KOPT-K1 (cell line): Measurements from ENCODE around the gene RAB3A.
"Not testable (repeated sequence)": the region's sequence is repeated elsewhere in the genome, so short reads cannot be mapped to it uniquely, and the experiment has no call there.

Experiments used
- H3K27ac ChIP-seq: fragments of 200-600 bp; sonication (generic); 2 replicates; pipeline ENCODE4 v1.5.1; 2016; ENCODE audit warnings: antibody characterized with exemption, mild to moderate bottlenecking, low read depth, low read length; ENCODE audit not compliant: poor library complexity, severe bottlenecking
- H3K36me3 ChIP-seq: fragments of 200-600 bp; sonication (generic); 2 replicates; pipeline ENCODE4 v1.5.1; 2017; ENCODE audit warnings: antibody characterized with exemption, mild to moderate bottlenecking, low read length, moderate library complexity; ENCODE audit not compliant: insufficient read depth
- H3K9me3 ChIP-seq: fragments of 200-600 bp; sonication (generic); 2 replicates; pipeline ENCODE4 v1.5.1; 2017; ENCODE audit warnings: antibody characterized with exemption, low read length, mild to moderate bottlenecking; ENCODE audit not compliant: insufficient read depth, poor library complexity, severe bottlenecking

RAB3A gene

DNA sequence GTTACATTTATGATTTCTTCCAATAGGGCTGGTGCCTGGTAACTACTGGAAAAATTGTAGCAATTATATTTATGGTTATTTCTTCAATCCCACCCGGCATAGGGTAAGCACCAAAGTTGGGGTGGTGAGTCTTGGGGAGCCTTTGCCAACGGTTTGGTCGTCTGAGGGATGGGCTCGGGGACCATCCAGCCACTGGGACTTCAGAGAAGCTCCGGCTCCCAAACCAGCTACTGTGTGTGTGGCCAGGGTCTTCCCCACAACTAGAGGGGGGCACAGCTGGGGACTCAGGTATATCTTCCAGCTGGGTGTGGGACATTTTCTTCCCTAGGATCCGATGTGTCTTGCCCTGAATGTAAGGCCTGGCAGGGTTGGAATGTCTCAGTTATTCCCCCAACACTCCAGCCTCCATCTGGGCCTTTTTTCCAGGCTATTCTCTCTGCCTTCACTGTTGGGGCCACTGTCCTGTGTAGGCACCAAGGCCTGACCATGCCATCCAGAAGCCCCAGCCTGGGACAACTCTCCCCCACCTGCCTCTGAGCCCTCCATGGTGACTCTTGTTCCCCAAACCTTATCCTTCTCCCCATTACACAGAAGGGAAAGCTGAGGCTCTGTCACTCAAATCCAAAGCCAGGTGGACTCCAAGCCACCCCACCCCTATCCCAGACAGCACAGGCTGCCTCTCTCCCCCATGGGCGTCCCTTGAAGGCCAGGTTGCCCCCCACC is 31.4 kb downstream of the RAB3A start:
- Histone ChIP-seq H3K27ac (no peak overlapping the region), H3K9me3 (no peaks in the 10 kb centered on the region), H3K36me3 (peaks cover 23% of the 10 kb centered on the region; the same call in 1 of the 2 replicates)

GRCh38 chr19:18171605-18172327 is 32.1 kb downstream of the RAB3A start:
- H3K36me3 ChIP-seq: peaks cover 30% of the 10 kb centered on the region
- H3K9me3 ChIP-seq: no peaks in the 10 kb centered on the region
- H3K27ac ChIP-seq: no peak overlapping the region

GRCh38 chr19:18170714-18171255 is 33.1 kb downstream of the RAB3A start:
- H3K9me3 ChIP-seq: no peaks in the 10 kb centered on the region
- H3K36me3 ChIP-seq: peaks cover 40% of the 10 kb centered on the region
- H3K27ac ChIP-seq: no peak overlapping the region

GRCh38 chr19:18168673-18169381 is 35.0 kb downstream of the RAB3A start:
- H3K36me3 ChIP-seq: peaks cover 46% of the 10 kb centered on the region
- H3K9me3 ChIP-seq: no peaks in the 10 kb centered on the region
- H3K27ac ChIP-seq: no peak overlapping the region

GRCh38 chr19:18167975-18168645 is 35.7 kb downstream of the RAB3A start:
- H3K27ac ChIP-seq: no peak overlapping the region
- H3K9me3 ChIP-seq: no peaks in the 10 kb centered on the region
- peaks cover 53% of the 10 kb centered on the region for H3K36me3 ChIP-seq

DNA sequence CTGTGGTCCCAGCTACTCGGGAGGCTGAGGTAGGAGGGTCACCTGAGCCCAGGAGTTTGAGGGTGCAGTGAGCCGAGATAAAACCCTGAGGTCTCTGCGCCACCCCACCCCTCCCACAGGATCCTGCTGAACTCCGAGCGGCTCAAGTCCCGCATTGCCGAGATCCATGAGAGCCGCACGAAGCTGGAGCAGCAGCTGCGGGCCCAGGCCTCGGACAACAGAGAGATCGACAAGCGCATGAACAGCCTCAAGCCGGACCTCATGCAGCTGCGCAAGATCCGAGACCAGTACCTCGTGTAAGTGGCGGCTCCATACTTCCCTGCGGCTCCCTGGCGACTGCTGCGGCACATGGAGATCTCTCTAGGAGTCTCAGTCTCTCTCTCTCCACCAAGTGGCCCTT is 36.8 kb downstream of the RAB3A start:
- no peaks in the 10 kb centered on the region for H3K9me3 ChIP-seq
- peaks cover 62% of the 10 kb centered on the region for H3K36me3 ChIP-seq
- H3K27ac ChIP-seq: no peak overlapping the region

GRCh38 chr19:18165794-18166544 is 37.9 kb downstream of the RAB3A start:
- H3K27ac ChIP-seq: no peak overlapping the region
- peaks cover 66% of the 10 kb centered on the region for H3K36me3 ChIP-seq
- no peaks in the 10 kb centered on the region for H3K9me3 ChIP-seq

- no peaks in the 10 kb centered on the region for H3K9me3 ChIP-seq
- peaks cover 58% of the 10 kb centered on the region for H3K36me3 ChIP-seq
- no peak overlapping the region for H3K27ac ChIP-seq
Observed at GRCh38 chr19:18164072-18164471, 39.8 kb downstream of the RAB3A start.

- Histone ChIP-seq H3K9me3 (no peaks in the 10 kb centered on the region), H3K27ac (no peak overlapping the region), H3K36me3 (peaks cover 38% of the 10 kb centered on the region)
Observed at GRCh38 chr19:18161636-18162002, 42.2 kb downstream of the RAB3A start.

DNA sequence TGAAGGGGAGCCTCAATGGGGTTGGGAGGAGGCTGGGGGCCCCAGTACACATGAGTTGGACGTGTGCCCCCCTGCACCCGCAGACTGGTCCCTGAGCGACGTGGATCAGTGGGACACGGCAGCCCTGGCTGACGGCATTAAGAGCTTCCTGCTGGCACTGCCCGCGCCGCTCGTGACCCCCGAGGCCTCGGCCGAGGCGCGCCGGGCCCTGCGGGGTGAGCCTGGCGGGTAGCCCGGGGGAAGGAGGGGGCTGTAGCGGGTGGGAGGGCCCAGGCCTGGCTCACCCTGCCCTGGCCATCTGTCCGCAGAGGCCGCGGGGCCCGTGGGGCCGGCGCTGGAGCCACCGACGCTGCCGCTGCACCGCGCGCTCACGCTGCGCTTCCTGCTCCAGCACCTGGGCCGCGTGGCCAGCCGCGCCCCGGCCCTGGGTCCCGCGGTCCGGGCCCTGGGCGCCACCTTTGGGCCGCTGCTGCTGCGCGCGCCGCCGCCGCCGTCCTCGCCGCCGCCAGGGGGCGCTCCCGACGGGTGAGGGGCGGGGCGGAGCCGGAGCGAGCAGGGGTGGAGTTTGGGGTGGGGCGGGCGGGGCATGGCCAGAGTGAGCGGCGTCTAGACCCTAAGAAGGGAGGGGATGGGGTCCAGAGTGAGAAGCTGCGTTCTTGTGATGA is 42.7 kb downstream of the RAB3A start:
- peaks cover 38% of the 10 kb centered on the region for H3K36me3 ChIP-seq
- no peaks in the 10 kb centered on the region for H3K9me3 ChIP-seq
- peak overlapping the region; percentile 57 for H3K27ac ChIP-seq

DNA sequence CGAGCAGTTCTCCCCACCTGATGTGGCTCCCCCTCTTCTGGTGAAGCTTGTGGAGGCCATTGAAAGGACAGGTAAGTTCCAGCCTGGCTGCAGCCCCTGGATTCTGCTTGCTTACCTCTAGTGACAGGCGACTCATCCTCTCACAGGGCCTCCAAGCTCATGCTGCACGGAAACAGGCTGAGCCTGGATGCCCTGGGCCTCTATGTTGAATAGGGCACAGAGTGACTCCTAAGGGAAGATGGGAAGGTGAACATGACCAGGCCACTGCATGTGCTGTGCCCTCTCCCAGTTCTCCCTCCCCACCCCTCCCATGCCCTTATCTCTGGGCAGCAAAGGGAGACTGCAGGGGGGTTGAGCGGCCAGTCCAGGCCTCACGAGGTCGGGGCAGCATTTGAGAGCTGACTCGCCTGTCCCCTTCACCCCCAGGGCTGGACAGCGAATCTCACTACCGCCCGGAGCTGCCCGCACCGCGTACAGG is 43.3 kb downstream of the RAB3A start:
- Histone ChIP-seq H3K27ac (peak overlapping the region; percentile 57), H3K36me3 (peaks cover 35% of the 10 kb centered on the region), H3K9me3 (no peaks in the 10 kb centered on the region)

- Histone ChIP-seq H3K36me3 (peaks cover 32% of the 10 kb centered on the region), H3K27ac (no peak overlapping the region), H3K9me3 (no peaks in the 10 kb centered on the region)
Observed at GRCh38 chr19:18159810-18160209, 44.0 kb downstream of the RAB3A start.

DNA sequence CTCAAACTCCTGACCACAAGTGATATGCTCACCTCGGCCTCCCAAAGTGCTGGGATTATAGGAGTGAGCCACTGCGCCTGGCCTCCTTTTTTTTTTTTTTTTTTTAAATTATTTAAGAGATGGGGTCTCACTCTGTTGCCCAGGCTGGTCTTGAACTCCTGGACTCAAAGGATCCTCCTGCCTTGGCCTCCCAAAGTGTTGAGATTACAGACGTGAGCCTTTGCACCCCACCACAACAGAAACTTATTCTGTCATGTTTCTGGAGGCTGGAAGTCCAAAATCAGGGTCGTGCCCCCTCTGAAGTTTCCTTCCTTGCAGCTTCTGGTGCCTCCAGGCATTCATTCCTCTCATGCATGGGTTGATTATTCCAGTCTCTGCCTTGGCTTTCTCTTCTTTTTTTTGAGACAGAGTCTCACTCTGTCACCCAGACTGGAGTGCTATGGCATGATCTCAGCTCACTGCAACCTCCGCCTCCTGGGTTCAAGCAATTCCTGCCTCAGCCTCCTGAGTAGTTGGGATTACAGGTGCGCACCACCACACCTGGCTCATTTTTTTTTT is 44.7 kb downstream of the RAB3A start:
- not testable (repeated sequence) for H3K27ac ChIP-seq, H3K9me3 ChIP-seq
- peaks cover 32% of the 10 kb centered on the region for H3K36me3 ChIP-seq
